NCI-H2196 (cell line): Measurements from ENCODE around the gene TAOK2.
A peak's percentile ranks its signal among the peaks of the same experiment; 100 is the strongest.
"Not testable (repeated sequence)": the region's sequence is repeated elsewhere in the genome, so short reads cannot be mapped to it uniquely, and the experiment has no call there.

Experiments
- DNase-seq: peaks from one replicate; lab custom pipeline; 2025; ENCODE audit not compliant: unreplicated experiment; lab: John Stamatoyannopoulos, UW

The TAOK2 gene

DNA sequence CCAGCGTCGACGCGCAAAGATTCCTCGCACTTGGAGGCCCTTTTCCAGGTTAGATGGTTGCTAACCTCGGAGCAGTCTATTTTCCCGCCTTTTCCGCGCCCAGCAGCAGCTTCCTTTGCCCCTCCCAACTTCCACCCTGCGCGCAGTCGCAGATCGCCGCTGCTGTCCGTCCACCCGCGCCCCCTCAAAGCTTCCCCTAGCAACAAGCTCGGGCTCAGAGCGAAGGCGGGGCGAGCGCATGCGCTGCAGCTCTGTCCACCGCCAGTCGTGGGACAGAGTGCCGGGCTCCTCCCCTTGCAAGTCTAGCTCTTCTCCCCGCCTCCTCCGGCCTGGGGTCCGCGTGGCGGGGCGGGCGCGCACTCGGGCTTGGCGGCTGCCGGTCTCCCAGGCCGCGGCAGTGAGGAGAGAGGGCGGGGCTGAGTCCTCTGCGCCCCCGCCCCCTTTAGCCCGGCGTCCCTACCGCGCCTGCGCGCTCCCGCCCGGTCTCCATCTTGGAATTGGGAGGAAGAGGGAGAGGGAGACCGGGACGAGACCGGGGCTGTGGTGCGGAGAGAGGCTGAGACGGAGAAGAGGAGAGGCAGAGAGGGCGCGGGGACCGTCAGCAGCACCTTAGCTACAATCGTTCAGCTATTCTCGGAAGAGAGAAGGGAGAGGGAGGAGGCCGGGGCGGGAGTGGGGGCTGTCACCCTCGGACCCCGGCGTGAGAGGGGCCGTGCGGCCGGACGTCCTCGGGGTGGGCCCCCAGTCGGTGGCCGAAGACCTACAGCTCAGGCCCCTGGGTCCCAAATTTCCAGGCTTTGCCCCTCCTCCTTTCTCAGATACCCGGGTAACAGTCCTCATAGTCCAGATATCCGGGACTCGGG lies at the start of gene TAOK2:
Gene TAOK2, plus strand, starts transcription at position 485 of the 863 bp plus-strand sequence. CDS start 3,905 bp downstream, outside the sequence.
- DNase-seq, result peak; percentile 99

DNA sequence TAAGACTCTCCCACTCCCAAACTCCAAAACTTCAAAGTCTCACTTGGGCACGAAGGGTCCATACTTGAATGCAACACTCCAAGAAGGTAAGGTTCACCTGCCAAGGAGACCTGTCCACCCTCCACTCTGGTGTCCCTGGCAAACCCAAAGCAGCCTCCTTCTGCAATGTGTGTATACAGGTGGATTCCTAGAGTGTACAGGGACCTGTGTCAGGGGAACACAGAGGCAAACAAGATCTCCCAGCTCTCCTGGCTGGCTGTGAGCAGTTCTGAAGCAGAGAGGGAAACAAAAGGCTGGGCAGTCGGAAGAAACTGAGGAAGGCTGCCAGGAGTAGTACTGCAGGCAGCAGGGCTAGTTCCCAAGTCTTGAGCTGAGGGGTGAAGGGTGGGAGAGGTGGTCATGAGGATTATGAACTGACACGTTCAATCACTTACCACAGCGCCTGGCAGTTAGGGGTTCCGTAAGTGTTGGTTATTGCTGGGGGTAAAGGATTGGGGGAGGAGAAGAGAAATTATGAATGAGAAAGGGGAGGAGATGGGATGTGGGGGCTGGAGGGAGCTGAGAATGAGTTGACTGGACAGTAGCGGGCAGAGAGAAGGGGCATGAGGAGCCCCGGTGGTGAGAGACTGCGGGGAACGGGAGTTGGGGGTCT lies 48.4 kb upstream of the TAOK2 start:
- DNase-seq, result no peak

DNA sequence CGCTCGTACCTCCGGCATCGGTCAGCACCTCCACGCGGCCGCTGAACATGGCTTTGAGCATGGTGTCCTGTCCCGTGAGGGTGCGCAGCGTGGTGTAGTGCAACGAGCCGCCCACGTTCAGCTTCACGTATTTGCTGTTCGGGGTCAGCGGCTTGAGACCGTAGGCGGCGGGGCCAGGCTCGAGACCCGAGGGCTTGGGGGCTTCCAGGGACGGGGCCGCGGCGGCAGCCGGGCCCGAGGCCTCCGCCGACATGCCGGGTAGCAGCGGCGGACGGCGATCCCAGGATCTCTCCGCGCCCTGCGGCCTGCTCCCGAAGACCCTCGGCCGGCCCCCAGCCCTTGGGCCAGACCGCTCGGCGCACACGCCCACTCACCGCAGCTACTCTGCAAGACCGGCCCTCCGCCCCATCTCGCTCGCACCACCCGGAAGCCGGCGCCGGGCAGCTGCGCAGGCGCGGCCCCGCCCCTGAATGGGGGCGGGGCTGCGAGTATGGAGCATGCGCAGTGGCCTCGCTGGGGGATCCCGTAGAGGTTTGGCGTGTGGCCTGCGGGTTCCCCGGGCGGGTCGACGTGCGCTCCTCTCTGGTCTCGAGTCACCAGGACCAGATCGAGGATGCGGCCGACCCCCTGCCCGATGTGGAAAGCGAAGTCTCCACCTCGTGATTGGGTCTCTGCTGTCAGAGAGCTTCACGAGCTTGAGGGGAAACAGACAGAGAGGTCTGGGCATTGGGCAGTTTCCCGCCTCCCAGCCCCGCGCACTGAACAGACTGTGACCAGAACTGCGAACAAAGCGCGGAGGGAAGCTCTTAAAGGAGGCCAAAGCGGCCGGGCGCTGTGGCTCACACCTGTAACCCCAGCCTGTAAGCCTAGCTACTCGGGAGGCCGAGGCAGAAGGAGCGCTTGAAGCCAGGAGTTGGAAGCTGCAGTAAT lies 47.6 kb upstream of the TAOK2 start, which contains the start of gene KCTD13:
Gene KCTD13, minus strand, starts transcription at position 446 of the 930 bp plus-strand sequence. Its CDS starts 193 bp downstream, at position 253.
- DNase-seq, result peak; percentile 76

DNA sequence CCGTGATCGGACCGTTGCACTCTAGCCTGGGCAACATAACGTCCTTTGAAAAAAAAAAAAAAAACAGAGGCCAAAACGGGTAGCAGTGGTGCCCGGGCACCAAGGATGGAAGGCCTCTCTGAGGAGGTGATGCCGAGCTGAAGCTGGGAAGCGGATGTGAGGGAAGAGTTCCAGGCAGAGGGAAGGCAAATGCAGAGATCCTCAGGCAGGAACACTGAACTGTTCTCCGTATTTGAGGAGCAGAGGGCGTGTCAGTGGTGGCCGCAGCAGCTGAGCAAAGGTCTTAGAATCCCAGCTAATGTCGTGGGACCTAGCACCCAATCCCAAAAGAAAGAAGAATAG lies 47.0 kb upstream of the TAOK2 start:
- no peak for DNase-seq

DNA sequence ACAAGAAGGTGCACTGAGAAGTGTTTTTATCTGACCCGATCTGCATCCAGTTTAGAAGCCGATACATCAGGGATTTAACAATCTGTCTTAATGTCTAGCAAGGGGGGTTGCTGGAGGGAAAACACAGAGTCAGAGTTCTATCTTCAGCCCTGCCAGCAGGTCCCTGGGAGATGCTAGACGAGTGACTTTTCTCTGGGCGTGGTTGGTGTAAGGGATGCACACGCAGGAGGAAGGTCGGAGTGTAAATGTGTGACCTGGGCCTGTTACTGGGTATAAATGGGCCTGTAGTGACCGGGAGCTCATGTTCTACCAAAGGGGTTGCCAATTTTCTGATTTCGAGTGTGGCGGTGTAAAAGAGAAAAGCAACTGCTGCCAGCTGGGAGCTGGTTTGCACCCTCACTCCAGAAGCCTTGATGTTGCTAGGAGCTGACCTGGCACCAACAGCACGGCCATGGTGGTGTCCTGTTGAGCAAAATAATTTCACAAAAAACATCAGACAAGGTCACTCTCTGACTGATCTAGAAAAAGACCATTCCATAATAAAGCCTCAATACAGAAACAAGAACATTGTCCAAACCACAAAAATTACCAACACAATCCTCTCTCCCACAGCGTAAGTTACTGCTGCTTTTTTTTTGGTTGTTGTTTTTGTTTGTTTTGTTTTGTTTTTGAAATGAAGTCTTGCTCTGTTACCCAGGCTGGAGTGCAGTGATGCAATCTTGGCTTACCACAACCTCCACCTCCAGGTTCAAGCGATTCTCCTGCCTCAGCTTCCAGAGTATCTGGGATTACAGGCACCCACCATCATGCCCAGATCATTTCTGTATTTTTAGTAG lies 46.4 kb upstream of the TAOK2 start:
- no peak for DNase-seq

DNA sequence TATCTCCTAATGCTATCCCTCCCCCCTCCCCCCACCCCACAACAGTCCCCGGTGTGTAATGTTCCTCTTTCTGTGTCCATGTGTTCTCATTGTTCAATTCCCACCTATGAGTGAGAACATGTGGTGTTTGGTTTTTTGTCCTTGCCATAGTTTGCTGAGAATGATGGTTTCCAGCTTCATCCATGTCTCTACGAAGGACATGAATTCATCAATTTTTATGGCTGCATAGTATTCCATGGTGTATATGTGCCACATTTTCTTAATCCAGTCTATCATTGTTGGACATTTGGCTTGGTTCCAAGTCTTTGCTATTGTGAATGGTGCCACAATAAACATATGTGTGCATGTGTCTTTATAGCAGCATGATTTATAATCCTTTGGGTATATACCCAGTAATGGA lies 41.9 kb upstream of the TAOK2 start:
- DNase-seq, result not testable (repeated sequence)

DNA sequence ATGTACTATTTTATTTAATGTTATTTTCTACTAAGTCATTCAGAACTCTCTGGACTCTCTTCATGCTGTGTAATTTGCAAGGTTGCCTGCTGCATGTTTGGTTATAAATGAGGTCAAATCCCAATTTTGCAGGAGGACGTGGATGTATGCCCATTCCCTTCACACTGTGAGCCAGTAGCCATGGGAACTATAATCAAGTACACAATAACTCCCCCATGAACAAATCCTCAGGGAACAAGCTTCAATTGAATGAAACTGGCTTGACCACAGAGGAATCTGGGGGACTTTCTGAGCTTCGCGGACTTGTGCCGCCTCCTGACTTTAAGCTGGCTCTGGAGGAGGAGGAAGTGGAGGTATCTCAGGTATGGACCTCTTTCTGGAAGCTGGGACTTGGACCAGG lies 33.0 kb upstream of the TAOK2 start:
- no peak for DNase-seq

DNA sequence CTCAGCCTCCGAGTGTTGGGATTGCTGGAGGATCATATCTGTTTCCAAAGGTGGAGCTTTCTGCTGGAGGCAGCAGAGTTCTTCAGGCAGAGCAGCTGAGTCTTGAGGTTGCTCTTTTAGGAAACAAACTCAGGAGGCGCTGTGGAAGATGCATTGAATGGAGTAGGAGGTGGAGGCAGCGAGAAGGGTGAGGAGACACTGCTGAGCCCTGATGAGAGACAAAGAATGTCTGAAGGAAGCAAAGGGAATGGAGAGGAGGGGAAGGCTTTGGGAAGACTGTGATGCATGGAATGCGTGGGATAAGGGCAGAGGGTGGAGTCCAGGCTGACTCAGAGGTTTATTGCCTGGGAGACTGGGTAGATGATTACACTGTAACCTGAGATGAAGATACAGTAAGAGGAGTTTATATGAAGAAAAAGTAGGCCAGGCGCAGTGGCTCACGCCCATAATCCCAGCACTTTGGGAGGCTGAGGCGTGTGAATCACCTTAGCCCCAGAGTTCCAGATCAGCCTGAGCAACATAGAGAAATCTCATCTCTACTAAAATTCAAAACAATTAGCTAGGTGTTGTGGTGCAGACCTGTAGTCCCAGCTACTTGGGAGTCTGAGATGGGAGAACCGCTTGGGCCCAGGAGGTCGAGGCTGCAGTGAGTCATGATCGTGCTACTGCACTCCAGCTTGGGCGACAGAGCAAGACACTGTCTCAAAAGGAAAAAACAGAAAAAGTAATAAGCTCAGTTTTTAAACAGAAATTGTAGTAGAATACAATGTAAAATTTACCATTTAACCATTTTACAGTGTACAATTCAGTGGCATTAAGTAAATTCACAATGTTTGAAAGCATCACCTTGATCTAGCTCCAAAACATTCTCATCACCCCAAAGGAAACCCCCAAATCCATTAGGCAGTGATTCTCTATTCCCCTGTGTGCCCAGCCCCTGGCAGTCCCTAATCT lies 29.5 kb upstream of the TAOK2 start:
- peak; percentile 51 for DNase-seq

DNA sequence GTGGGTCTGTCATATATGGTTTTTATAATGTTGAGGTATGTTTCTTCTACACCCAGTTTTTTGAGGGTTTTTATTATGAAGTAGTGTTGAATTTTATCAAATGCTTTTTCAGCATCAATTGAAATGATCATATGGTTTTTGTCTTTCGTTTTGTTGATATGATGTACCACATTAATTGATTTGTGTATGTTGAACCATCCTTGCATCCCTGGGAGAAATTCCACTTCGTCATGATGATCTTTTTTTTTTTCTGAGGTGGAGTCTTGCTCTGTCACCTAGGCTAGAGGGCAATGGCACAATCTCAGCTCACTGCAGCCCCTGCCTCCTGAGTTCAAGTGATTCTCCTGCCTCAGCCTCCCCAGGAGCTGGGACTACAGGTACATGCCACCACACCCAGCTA lies 25.8 kb upstream of the TAOK2 start:
- no peak for DNase-seq

DNA sequence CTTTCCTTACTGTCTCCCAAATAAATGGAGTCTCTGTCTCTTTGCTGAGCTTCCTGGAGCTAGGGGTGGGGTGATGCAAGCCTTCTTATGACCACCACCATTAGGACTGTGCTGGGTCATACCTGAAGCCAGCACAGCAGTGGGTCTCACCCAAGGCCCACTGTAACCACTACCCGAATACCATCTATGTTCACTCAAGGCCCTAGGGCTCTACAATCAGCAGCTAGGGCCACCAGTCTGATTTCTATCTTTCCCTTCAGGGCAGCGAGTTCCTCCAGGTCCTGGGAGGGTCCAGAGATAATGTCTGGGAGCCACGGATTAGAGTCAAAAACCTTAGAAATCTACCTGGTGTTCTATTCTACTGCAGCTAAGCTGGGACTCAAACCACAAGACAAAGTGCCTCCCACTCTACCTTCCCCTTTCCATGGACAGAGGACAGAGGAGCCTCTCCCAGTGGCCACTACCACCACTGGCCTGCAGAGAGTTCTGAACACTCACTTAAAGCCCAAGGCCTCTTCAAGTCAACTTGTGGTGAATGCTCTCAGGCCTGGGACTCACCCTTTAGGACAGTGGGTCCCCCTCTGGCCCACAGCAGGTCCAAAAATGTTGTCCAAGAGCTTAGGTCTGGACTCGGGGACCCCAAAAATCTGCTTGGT lies 22.7 kb upstream of the TAOK2 start:
- DNase-seq, result no peak

DNA sequence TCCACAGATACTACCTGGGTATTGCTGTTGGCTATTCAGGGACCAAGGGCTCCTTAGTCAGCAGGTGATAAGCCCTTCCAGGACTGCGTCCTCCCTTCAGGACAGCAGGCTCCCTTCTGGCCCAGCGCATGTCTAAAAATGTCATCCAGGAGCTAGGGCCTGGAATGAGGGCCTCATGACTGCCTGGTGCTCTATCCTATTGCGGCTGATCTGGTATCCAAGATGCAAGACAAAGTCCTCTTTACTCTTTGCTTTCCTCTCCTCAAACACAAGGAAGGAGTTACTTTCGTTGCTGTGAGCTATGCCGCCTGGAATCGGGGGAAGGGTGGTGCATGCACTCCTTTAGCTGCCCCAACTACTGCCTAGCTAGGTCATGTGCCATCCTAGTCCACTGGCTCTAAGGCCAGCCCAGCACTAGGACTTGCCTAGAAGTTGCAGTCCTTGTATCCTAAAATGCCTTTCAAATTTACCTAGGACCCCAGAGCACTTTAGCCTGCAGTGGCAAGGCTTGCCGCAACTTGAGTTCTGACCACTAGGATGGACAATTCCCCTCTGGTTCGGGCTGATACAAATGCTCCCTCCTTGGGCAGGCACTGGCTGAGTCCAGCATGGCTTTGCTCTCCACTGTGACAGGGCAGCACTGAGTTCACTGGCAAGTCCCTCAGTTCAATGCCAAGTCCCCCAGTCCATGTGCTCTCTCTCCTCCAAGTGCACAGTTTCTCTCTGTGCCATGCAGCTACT lies 21.9 kb upstream of the TAOK2 start:
- no peak for DNase-seq

DNA sequence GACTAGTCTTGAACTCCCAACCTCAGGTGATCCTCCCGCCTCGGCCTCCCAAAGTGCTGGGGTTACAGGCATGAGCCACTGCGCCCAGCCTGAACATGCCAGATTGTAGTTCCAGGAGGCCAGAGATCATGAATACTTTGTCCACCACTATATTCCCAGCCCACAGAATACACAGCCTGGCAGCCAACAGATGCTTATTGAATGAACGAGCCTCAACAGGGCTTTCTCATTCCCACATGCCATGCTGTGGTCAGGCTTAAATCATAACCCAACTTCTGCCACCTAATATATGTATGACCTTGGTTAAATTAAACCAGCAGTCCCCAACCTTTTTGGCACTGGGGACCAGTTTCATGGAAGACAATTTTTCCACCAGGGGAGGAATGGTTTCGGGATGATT lies 14.9 kb upstream of the TAOK2 start:
- DNase-seq, result no peak

DNA sequence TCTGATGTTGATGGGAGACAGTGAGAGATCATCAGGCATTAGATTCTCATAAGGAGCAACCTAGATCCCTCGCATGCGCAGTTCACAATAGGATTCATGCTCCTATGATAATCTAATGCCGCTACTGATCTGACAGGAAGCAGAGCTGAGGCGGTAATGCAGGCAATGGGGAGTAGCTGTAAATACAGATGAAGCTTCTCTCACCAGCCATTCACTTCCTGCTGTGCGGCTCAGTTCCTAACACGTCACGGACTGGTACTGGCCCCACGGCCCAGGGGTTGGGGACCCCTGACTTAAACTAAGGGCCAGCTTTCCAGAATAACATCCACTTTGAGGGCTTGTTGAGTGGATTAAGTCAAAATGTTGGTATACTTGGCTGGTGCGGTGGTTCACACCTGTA lies 14.4 kb upstream of the TAOK2 start:
- no peak for DNase-seq

DNA sequence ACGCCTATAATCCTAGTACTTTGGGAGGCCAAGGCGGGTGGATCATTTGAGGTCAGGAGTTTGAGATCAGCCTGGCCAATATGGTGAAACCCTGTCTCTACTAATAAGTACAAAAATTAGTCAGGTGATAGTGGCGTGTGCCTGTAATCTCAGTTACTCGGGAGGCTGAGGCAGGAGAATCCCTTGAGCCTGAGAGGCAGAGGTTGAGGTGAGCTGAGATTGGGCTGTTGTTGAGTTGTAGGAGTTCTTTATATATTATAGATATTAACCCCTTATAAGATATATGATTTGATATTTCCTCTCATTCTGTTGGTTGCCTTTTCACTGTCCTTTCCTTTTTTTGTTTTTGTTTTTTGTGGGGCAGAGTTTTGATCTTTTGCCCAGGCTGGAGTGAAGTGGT lies 13.8 kb upstream of the TAOK2 start:
- not testable (repeated sequence) for DNase-seq

DNA sequence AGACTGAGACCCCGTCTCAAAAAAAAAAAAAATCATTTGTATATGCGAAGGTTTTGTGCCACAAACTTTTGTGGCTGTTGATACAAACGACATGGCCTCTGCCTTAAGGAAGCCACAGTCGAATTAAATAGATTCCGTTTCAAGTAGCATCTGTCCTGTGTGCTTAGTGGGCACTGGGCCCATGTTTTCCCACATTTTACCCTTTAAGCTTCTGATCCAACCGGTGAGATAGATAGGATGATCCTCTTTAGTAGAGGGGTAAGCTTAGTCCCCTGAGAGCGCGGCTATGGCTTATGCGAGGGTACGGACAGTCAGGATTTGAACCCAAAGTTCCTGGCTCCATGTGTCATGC lies 12.6 kb upstream of the TAOK2 start:
- DNase-seq, result no peak

DNA sequence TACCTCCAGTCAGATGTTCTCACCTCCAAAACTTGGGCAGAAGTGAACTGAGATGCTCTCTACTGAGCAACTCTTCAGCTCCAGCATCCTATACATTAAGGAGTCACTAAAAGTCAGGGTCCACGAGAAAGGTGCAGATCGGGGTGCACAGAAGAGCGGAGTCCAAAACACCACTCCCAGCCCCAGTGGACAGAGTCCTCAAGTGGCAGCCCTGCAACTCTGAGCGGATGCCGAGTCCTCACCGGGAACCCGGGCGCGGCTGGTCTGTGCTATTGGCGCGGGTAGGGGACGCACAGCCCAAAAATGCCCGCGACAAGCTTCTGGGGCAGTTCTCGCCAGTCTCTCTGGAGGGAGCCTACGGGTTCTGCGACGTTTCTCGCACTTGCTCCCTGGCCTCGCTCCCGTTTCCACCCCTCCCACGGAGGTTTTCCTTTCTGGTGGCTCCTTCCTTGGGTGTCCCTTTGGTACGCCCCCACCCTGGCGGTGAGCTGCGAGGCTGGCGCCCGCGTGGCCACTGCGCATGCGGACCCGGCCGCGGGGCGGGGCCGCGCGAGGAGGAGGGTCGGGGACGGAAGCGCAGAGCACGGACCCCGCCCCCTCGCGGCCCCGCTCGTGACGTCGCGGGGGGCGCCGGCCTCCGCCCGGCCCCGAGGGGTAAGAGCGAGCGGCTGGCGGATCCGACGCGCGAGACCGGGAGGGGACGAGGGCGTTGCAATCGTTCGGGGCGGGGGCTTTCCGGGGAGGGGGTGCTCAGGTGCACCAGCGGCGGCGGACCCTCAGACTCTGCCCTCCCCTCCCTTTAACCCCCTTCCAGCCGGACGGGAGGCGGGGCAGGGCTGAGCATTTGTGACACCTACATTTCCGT lies 12.0 kb upstream of the TAOK2 start, which contains the start of gene TMEM219:
Gene TMEM219, plus strand, starts transcription at position 601 of the 865 bp plus-strand sequence. CDS start 1,065 bp downstream, outside the sequence.
- DNase-seq, result peak; percentile 94

DNA sequence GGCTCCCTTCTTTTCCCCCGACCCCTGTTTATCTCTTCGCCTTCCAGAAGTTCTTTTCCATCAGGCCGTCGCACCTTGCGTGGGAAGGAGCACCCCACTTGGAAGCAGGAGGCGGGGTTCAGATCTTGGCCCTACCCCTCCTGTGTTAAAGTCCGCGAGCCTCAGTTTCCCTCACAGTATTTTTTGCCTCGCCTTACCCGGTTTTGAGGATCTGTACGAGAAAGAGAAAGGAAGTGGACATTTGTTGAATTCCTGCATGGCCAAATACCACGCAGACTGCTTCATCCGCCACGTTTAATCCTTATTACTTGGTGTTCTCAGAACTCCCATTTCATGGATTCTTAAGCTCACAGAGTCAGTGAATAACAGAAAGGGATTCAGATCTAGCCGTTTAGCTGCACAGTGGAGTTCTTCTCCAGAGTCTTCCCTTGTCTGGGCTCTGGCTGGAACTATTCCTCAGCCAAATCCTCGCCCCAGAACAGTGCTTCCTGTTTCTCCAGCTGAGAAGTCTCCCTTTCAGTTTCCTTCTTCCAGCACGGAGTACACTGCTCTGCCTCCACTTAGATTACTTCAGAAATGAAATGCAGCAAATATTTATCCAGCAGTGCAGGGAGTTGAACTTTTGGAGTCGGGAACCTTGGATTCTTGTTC lies 11.2 kb upstream of the TAOK2 start:
- DNase-seq, result no peak
